GM12878 (cell line): ENCODE results near the gene NPAS2. TPM values are rescaled to one million over a fixed set of nuclear protein-coding genes. Genes with fewer than 3 reads are reported as not detected.

Source experiments
- ATAC-seq: fragments of 200-7000 bp; cut with Tn5 transposase; 3 replicates; pipeline ENCODE4 v1.9.1; 2020; ENCODE audit warnings: mild to moderate bottlenecking, moderate library complexity
- BruUV-seq: library from RNA; stranded (reverse); fragments of 400-500 nt; replicated peaks from 2 replicates; lab custom pipeline; 2021; lab: Mats Ljungman, UMichigan
- CTCF ChIA-PET: fragments of 300-600 bp; sonication (Branson Sonifier 250); formaldehyde crosslinking; extraction: SDS; loops from one replicate; lab custom pipeline; 2021; ENCODE audit warnings: inconsistent platforms; lab: Yijun Ruan, JAX
- POLR2A ChIA-PET: fragments of 350-600 bp; formaldehyde crosslinking; extraction: SDS; loops from one replicate; lab custom pipeline; 2021; ENCODE audit warnings: inconsistent platforms; lab: Charles Lee
- RAD21 ChIA-PET: fragments of 300-600 bp; sonication (Branson Sonifier 250); formaldehyde crosslinking; loops from one replicate; lab custom pipeline; 2023; ENCODE audit warnings: antibody characterized with exemption; ENCODE audit not compliant: unreplicated experiment; lab: Charles Lee
- SMC1A ChIA-PET: fragments of 300-600 bp; sonication (Branson Sonifier 250); formaldehyde crosslinking; loops from one replicate; lab custom pipeline; 2023; ENCODE audit not compliant: unreplicated experiment, uncharacterized antibody; lab: Charles Lee
- DNase-seq: peaks from one replicate; pipeline ENCODE4 v3.0.0-alpha.2; 2011; ENCODE audit warnings: low read depth, low spot score
- FAIRE-seq: peaks from 3 replicates; lab custom pipeline; 2011; peaks lifted over from hg19 to GRCh38; lab: Jason Lieb, UNC
- H2AFZ ChIP-seq: 2 replicates; pipeline ENCODE4 v1.6.0; 2011; ENCODE audit warnings: low read depth, low read length, control low read depth; ENCODE audit not compliant: control insufficient read depth
- H3K27ac ChIP-seq: 2 replicates; pipeline ENCODE4 v1.5.1; 2011; ENCODE audit warnings: control low read depth; ENCODE audit not compliant: control insufficient read depth, insufficient read depth
- H3K27me3 ChIP-seq, 2 experiments: replicated peaks in 1 of 2; 2 replicates each; pipeline versions ENCODE4 v1.6.0 to v1.6.1; 2011; ENCODE audit warnings: low read length in 1 of 2; ENCODE audit not compliant: control insufficient read depth in 2 of 2, insufficient read depth in 2 of 2
- H3K36me3 ChIP-seq, 2 experiments: 2 replicates each; pipeline ENCODE4 v1.5.1; 2011; ENCODE audit warnings: low read length in 1 of 2; ENCODE audit not compliant: control insufficient read depth in 2 of 2, insufficient read depth in 2 of 2
- H3K4me1 ChIP-seq: 2 replicates; pipeline ENCODE4 v1.6.1; 2011; ENCODE audit warnings: mild to moderate bottlenecking, low read length, moderate library complexity, mixed read lengths; ENCODE audit not compliant: control insufficient read depth, insufficient read depth
- H3K4me2 ChIP-seq: 2 replicates; pipeline ENCODE4 v1.6.0; 2011; ENCODE audit warnings: control low read depth; ENCODE audit not compliant: control insufficient read depth, insufficient read depth
- H3K4me3 ChIP-seq: fragments of 200-600 bp; sonication (generic); 2 replicates; pipeline ENCODE4 v1.5.1; 2016
- H3K79me2 ChIP-seq: 2 replicates; pipeline ENCODE4 v1.6.0; 2011; ENCODE audit warnings: low read length; ENCODE audit not compliant: control insufficient read depth, insufficient read depth
- H3K9ac ChIP-seq: 2 replicates; pipeline ENCODE4 v1.8.0; 2011; ENCODE audit warnings: low read length, control low read depth, mixed read lengths; ENCODE audit not compliant: control insufficient read depth, insufficient read depth
- H3K9me3 ChIP-seq: replicated peaks from 3 replicates; pipeline ENCODE4 v1.5.1; 2011; ENCODE audit warnings: mild to moderate bottlenecking, low read length; ENCODE audit not compliant: control insufficient read depth, insufficient read depth
- H4K20me1 ChIP-seq: 2 replicates; pipeline ENCODE4 v1.6.0; 2011; ENCODE audit not compliant: control insufficient read depth, insufficient read depth
- BRCA1 ChIP-seq: IDR thresholded peaks from 2 replicates; pipeline ENCODE4 v1.6.1; 2011; ENCODE audit warnings: low read depth, low read length, improper control_type of control experiment
- IKZF2 ChIP-seq, 2 experiments: fragments of 450-650 bp; IDR thresholded peaks; 2 replicates each; pipeline ENCODE4 v1.6.1; 2017; ENCODE audit warnings: mild to moderate bottlenecking in 2 of 2, moderate library complexity in 2 of 2
- KAT2A ChIP-seq: conservative IDR thresholded peaks from 2 replicates; pipeline ENCODE4 v1.6.1; 2011; ENCODE audit warnings: low read depth, low read length; ENCODE audit not compliant: control insufficient read depth
- LARP7 ChIP-seq: fragments of 450-650 bp; IDR thresholded peaks from 2 replicates; pipeline ENCODE4 v1.6.1; 2017; ENCODE audit warnings: mild to moderate bottlenecking
- NR2C1 ChIP-seq: fragments of 450-650 bp; IDR thresholded peaks from 2 replicates; pipeline ENCODE4 v1.6.1; 2017; ENCODE audit warnings: antibody characterized with exemption, mild to moderate bottlenecking, moderate library complexity
- PAX8 ChIP-seq: fragments of 450-650 bp; IDR thresholded peaks from 2 replicates; pipeline ENCODE4 v1.6.1; 2017; ENCODE audit warnings: mild to moderate bottlenecking, moderate library complexity
- PML ChIP-seq: IDR thresholded peaks from 2 replicates; pipeline ENCODE4 v1.6.1; 2012; ENCODE audit warnings: low read length, inconsistent platforms
- POLR2A ChIP-seq: IDR thresholded peaks from 2 replicates; pipeline ENCODE4 v1.6.1; 2011; ENCODE audit warnings: low read depth, mild to moderate bottlenecking, low read length
- RELA ChIP-seq: fragments of 450-650 bp; IDR thresholded peaks from 2 replicates; pipeline ENCODE4 v1.8.0; 2014; ENCODE audit warnings: borderline replicate concordance; ENCODE audit not compliant: partially characterized antibody
- SMAD5 ChIP-seq: IDR thresholded peaks from 2 replicates; pipeline ENCODE4 v1.6.1; 2016; ENCODE audit warnings: antibody characterized with exemption, low read depth
- ZBED1 ChIP-seq: IDR thresholded peaks from 2 replicates; pipeline ENCODE4 v1.6.1; 2016; ENCODE audit warnings: borderline replicate concordance
- WGBS: methylation state at CpG from one replicate; pipeline ENCODE4 v1.1.6; 2016; ENCODE audit warnings: low lambda C conversion rate; ENCODE audit not compliant: insufficient replicate concordance, insufficient coverage; ENCODE audit errors: missing lambda C conversion rate; 5-methylcytosine and 5-hydroxymethylcytosine counted together
- in situ Hi-C: fragments of 300-500 bp; cut with MboI; formaldehyde crosslinking; loops from 9 replicates; pipeline ENCODE4 v1.14.3; 2018; ENCODE audit warnings: mixed read lengths
- intact Hi-C: fragments of 100-400 bp; cut with micrococcal nuclease; formaldehyde crosslinking; loops from one replicate; pipeline ENCODE4 v1.14.2; 2022; ENCODE audit not compliant: unreplicated experiment
- polyA plus RNA-seq, 11 experiments: library from polyadenylated mRNA; depleted of rRNA in 4 of 11; unstranded in 6 of 11; stranded (reverse) in 5 of 11; fragments of >200 nt; fragmentation: Nextera tagmentation in 4 of 11; fragmentation: Illumina TruSeq in 1 of 11; extraction: Ambion mirVana in 4 of 11; extraction: Trizol in 1 of 11; gene quantifications; 1 replicate in 1 of 11; 2 replicates in 10 of 11; pipeline versions ENCODE4 v1.2.1 to v1.2.3, GENCODE V29; 2011 to 2016; ENCODE audit warnings: inconsistent platforms in 2 of 11, missing spikeins in 2 of 11, low read depth in 1 of 11
- total RNA-seq, 4 experiments: library from RNA; depleted of rRNA in 3 of 4; stranded (reverse); fragments of >200 nt in 3 of 4; fragmentation: Illumina TruSeq in 1 of 4; extraction: Trizol in 1 of 4; gene quantifications; 2 replicates each; pipeline versions ENCODE4 v1.2.1 to v1.2.3, GENCODE V29; 2013 to 2021
- TF ChIP-seq, protein P1 (sequence below): fragments of 450-650 bp; conservative IDR thresholded peaks from 2 replicates; pipeline ENCODE4 v1.6.1; 2017; ENCODE audit warnings: mild to moderate bottlenecking, moderate library complexity
- TF ChIP-seq, protein P2 (sequence below): IDR thresholded peaks from 2 replicates; pipeline ENCODE4 v1.6.1; 2011; ENCODE audit warnings: mild to moderate bottlenecking, low read depth, low read length, moderate library complexity; ENCODE audit not compliant: insufficient replicate concordance
- TF ChIP-seq, protein P3 (sequence below): IDR thresholded peaks from 2 replicates; pipeline ENCODE4 v1.6.1; 2012; ENCODE audit warnings: low read depth, low read length, improper control_type of control experiment

The NPAS2 gene
- total and polyA plus RNA-seq, 10 of the 15 experiments (the other 5 are each of a cell fraction or from before 2014, with no cell fraction given), result 0.08 TPM; not detected in 9

DNA sequence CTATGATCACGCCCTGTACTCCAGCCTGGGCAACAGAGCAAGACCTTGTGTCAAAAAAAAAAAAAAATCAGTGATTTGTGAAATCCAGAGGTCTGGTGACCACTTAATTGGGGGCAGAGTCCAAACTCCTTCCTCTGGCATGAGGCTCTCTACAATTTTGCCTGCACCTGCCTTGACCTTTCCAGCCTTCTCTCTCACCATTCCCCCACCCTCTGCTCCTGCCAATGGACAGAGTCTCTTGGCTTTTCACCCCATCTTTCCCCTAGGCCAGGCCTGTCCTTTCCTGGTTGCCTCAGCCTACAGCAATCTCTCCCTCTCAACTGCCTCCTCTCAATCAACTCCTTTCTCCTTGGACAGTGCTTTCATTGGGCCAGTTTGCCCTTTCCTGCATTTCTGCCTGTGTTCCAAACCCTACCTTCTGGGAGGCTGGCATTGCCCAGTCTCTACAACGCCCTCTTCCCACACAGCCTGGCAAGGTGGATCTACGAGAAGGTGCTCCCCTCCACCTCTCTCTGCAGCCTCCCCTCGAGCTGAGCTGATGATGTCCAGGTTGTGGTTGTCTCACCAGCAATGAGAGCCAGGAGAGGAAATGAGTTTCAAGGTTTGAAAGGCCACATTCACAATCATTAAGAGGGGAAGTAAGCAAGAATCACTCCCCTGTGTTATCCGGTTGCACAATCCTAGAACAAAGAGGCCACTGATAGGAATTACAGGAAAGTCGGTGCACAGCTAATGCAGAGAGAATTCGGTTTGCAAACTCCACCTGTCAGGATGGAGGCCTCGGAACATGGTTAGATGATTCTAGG is 39.5 kb upstream of the NPAS2 start:
- DNase-seq (no peak), FAIRE-seq (no peak), ATAC-seq (no peak)
- no peak overlapping the region for H2AFZ ChIP-seq
- peaks cover 2 to 3% of the 10 kb centered on the region in 2 experiments; a peak in 3 of 4 replicates for H3K27me3 ChIP-seq
- H3K79me2 ChIP-seq, result no peaks in the 10 kb centered on the region
- ChIA-PET RAD21 (no interaction called here), CTCF (no interaction called here), SMC1A (no interaction called here), POLR2A (no interaction called here)
- no TSS peak for BruUV-seq
- no peak overlapping the region for H3K9ac ChIP-seq
- H4K20me1 ChIP-seq, result no peaks in the 10 kb centered on the region
- H3K36me3 ChIP-seq, result no peaks in the 10 kb centered on the region
- H3K9me3 ChIP-seq, result no peaks in the 10 kb centered on the region
- no peak overlapping the region for H3K27ac ChIP-seq
- 4% methylated on average over 8 of the region's 8 CpGs for WGBS
- in situ Hi-C loops, result no loop called here
- no peak overlapping the region for H3K4me2 ChIP-seq
- TF ChIP-seq PAX8, result no peak
- TF ChIP-seq NR2C1, result no peak
- TF ChIP-seq POLR2A, result no peak
- TF ChIP-seq, protein P1, sequence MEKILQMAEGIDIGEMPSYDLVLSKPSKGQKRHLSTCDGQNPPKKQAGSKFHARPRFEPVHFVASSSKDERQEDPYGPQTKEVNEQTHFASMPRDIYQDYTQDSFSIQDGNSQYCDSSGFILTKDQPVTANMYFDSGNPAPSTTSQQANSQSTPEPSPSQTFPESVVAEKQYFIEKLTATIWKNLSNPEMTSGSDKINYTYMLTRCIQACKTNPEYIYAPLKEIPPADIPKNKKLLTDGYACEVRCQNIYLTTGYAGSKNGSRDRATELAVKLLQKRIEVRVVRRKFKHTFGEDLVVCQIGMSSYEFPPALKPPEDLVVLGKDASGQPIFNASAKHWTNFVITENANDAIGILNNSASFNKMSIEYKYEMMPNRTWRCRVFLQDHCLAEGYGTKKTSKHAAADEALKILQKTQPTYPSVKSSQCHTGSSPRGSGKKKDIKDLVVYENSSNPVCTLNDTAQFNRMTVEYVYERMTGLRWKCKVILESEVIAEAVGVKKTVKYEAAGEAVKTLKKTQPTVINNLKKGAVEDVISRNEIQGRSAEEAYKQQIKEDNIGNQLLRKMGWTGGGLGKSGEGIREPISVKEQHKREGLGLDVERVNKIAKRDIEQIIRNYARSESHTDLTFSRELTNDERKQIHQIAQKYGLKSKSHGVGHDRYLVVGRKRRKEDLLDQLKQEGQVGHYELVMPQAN, result no peak
- TF ChIP-seq LARP7, result no peak
- TF ChIP-seq, protein P2, sequence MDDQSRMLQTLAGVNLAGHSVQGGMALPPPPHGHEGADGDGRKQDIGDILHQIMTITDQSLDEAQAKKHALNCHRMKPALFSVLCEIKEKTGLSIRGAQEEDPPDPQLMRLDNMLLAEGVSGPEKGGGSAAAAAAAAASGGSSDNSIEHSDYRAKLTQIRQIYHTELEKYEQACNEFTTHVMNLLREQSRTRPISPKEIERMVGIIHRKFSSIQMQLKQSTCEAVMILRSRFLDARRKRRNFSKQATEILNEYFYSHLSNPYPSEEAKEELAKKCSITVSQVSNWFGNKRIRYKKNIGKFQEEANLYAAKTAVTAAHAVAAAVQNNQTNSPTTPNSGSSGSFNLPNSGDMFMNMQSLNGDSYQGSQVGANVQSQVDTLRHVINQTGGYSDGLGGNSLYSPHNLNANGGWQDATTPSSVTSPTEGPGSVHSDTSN, result no peak
- no peak for TF ChIP-seq BRCA1
- no peak for TF ChIP-seq SMAD5
- TF ChIP-seq, protein P3, sequence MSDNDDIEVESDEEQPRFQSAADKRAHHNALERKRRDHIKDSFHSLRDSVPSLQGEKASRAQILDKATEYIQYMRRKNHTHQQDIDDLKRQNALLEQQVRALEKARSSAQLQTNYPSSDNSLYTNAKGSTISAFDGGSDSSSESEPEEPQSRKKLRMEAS, result no peak
- TF ChIP-seq IKZF2 (IDR thresholded peaks at IDR 0.05), result no peak
- TF ChIP-seq PML, result no peak
- no peak for TF ChIP-seq RELA
- no peak for TF ChIP-seq KAT2A
- no peak for TF ChIP-seq ZBED1
- TF ChIP-seq, all 136 proteins: peak for 0
- H3K4me3 ChIP-seq, result no peak overlapping the region
- intact Hi-C loops, result no loop called here
- no peaks in the 10 kb centered on the region for H3K4me1 ChIP-seq
